Panc1 (cell line): Measurements from ENCODE around the gene UNC5B. TPM values are rescaled to one million over a fixed set of nuclear protein-coding genes. Genes with fewer than 3 reads are reported as not detected.

Experiments used
- ATAC-seq: fragments of 200-7000 bp; cut with Tn5 transposase; 2 replicates; pipeline ENCODE4 v1.9.1; 2020; ENCODE audit warnings: mild to moderate bottlenecking, moderate library complexity
- Bru-seq: library from RNA; stranded (reverse); fragments of 400-500 nt; gene quantifications from one replicate; lab custom pipeline; 2021; lab: Mats Ljungman, UMichigan
- BruChase-seq, 2 experiments: library from RNA; stranded (reverse); fragments of 400-500 nt; gene quantifications; one replicate each; lab custom pipeline; 2021; lab: Mats Ljungman, UMichigan
- BruUV-seq: library from RNA; stranded (reverse); fragments of 400-500 nt; replicated peaks from 2 replicates; lab custom pipeline; 2021; lab: Mats Ljungman, UMichigan
- CTCF ChIA-PET: fragments of 300-600 bp; sonication (Branson Sonifier 250); formaldehyde crosslinking; loops from one replicate; lab custom pipeline; 2022; ENCODE audit warnings: antibody characterized with exemption; lab: Charles Lee
- POLR2A ChIA-PET: fragments of 300-600 bp; sonication (Branson Sonifier 250); formaldehyde crosslinking; loops from one replicate; lab custom pipeline; 2022; ENCODE audit warnings: antibody characterized with exemption; lab: Charles Lee
- DNase-seq: peaks from one replicate; pipeline ENCODE4 v3.0.0-alpha.2; 2010; ENCODE audit warnings: low read depth, low spot score
- H3K27ac ChIP-seq: 2 replicates; pipeline ENCODE4 v1.5.1; 2011; ENCODE audit warnings: mild to moderate bottlenecking, low read length, inconsistent platforms
- H3K27me3 ChIP-seq: fragments of 200-500 bp; sonication (Bioruptor generic); 2 replicates; pipeline ENCODE4 v1.6.0; 2014; ENCODE audit warnings: low read length, inconsistent platforms; ENCODE audit not compliant: control insufficient read depth, insufficient read depth
- H3K36me3 ChIP-seq: fragments of 200-500 bp; sonication (Bioruptor generic); 2 replicates; pipeline ENCODE4 v1.5.1; 2014; ENCODE audit warnings: inconsistent platforms, mild to moderate bottlenecking, low read length, moderate library complexity; ENCODE audit not compliant: control insufficient read depth, insufficient read depth
- H3K4me1 ChIP-seq: 2 replicates; pipeline ENCODE4 v1.5.1; 2011; ENCODE audit warnings: inconsistent platforms, mild to moderate bottlenecking, low read length, moderate library complexity; ENCODE audit not compliant: control insufficient read depth, insufficient read depth
- H3K4me3 ChIP-seq, 2 experiments: 2 replicates each; pipeline ENCODE4 v1.5.1; 2011 to 2012; ENCODE audit warnings: low read depth in 2 of 2, low read length in 2 of 2, mild to moderate bottlenecking in 2 of 2, inconsistent platforms in 1 of 2, moderate library complexity in 1 of 2
- H3K9me3 ChIP-seq: fragments of 200-500 bp; sonication (Bioruptor generic); 2 replicates; pipeline ENCODE4 v1.5.1; 2014; ENCODE audit warnings: low read depth, mild to moderate bottlenecking, inconsistent platforms, low read length, moderate library complexity; ENCODE audit not compliant: control insufficient read depth, insufficient read depth
- CTCF ChIP-seq: fragments of 450-650 bp; IDR thresholded peaks from 2 replicates; pipeline ENCODE4 v1.5.1; 2017; ENCODE audit warnings: mild to moderate bottlenecking
- POLR2AphosphoS5 ChIP-seq: IDR thresholded peaks from 2 replicates; pipeline ENCODE4 v1.6.1; 2012; ENCODE audit warnings: mild to moderate bottlenecking, low read depth, low read length, moderate library complexity
- REST ChIP-seq, 2 experiments: IDR thresholded peaks; 2 replicates each; pipeline ENCODE4 v1.6.1; 2011 to 2012; ENCODE audit warnings: low read depth in 2 of 2, control low read depth in 1 of 2, low read length in 1 of 2, mild to moderate bottlenecking in 1 of 2, moderate library complexity in 1 of 2; ENCODE audit not compliant: insufficient read depth in 1 of 2
- SIN3A ChIP-seq: IDR thresholded peaks from 2 replicates; pipeline ENCODE4 v1.6.1; 2012; ENCODE audit warnings: low read depth, mild to moderate bottlenecking, low read length, moderate library complexity, borderline replicate concordance; ENCODE audit not compliant: insufficient read depth
- TCF7L2 ChIP-seq: IDR thresholded peaks from 2 replicates; pipeline ENCODE4 v1.6.1; 2011; ENCODE audit warnings: mild to moderate bottlenecking, low read depth, low read length, inconsistent platforms
- in situ Hi-C: cut with HindIII; loops from 2 replicates; pipeline ENCODE4 v1.10.0; 2016; ENCODE audit warnings: low sequenced_read_pairs, low pct_unique_long_range_greater_than_20kb
- intact Hi-C: fragments of 100-400 bp; cut with micrococcal nuclease; formaldehyde crosslinking; loops from one replicate; pipeline ENCODE4 v1.10.0; 2022; ENCODE audit not compliant: unreplicated experiment
- long read RNA-seq: library from polyadenylated mRNA; unstranded; transcript quantifications from one replicate; pipeline ENCODE4 v2.0.0, GENCODE V29; 2021; ENCODE audit not compliant: unreplicated experiment
- polyA plus RNA-seq: library from polyadenylated mRNA; unstranded; fragments of >200 nt; gene quantifications from one replicate; pipeline ENCODE4 v1.2.1, GENCODE V29; 2012; ENCODE audit warnings: missing spikeins; ENCODE audit not compliant: insufficient read length
- total RNA-seq: library from RNA; stranded (reverse); gene quantifications from one replicate; pipeline ENCODE4 v1.2.1, GENCODE V29; 2021; ENCODE audit not compliant: unreplicated experiment

The UNC5B gene
- total RNA-seq (1.1 TPM), Bru-seq, nascent RNA (percentile 27 among the genes with signal in this experiment), BruChase-seq, experiment 1, labeled RNA remaining after a 2-hour chase (percentile 24 among the genes with signal in this experiment), BruChase-seq, experiment 2, labeled RNA remaining after a 6-hour chase (percentile 26 among the genes with signal in this experiment)
- 0.68 TPM for polyA plus RNA-seq
- long read RNA-seq, partial matches to known transcripts, result 0 of 2 reads
- long read RNA-seq, other reads (novel, unspliced or antisense), result 2 of 2 reads

- Histone ChIP-seq H3K27ac (no peak within 1 kb of the TSS), H3K4me3 (peak within 1 kb of the TSS; percentile 51 to 54), H3K27me3 (peaks cover 41% of the 10 kb centered on the region), H3K9me3 (no peaks in the 10 kb centered on the region), H3K36me3 (peaks cover 4% of the 10 kb centered on the region; the same call in 1 of the 2 replicates), H3K4me1 (peaks cover 19% of the 10 kb centered on the region)
- intact Hi-C loops (no loop called here), in situ Hi-C loops (no loop called here)
- ChIA-PET POLR2A (no interaction called here), CTCF (interaction anchor here (0.7 to 1.1 kb wide), 2 partner anchors 308 to 310 kb away, joined by 3 read pairs; no protein-coding TSS in a partner anchor)
- no TSS peak for BruUV-seq
- TF ChIP-seq CTCF (peak; percentile 74), POLR2AphosphoS5 (no peak)
- ATAC-seq (peak; percentile 82), DNase-seq (no peak)
These were observed at the start of gene UNC5B for GRCh38 chr10:71212318-71213126. TSS of gene UNC5B (plus strand) at chr10:71212570. CDS start at chr10:71212986, 416 bp downstream.

- Histone ChIP-seq H3K36me3 (no peaks in the 10 kb centered on the region), H3K4me1 (no peaks in the 10 kb centered on the region), H3K4me3 (no peak overlapping the region), H3K9me3 (no peaks in the 10 kb centered on the region), H3K27ac (no peak overlapping the region), H3K27me3 (peaks cover 47% of the 10 kb centered on the region)
- intact Hi-C loops, result no loop called here
- in situ Hi-C loops, result no loop called here
- TF ChIP-seq REST (IDR thresholded peaks at IDR 0.05; ENCODE audit: insufficient read depth in 1 of 2, low read depth in 2 of 2, low read length in 1 of 2) (no peak), SIN3A (no peak), TCF7L2 (no peak), CTCF (no peak), POLR2AphosphoS5 (no peak)
- ATAC-seq (no peak), DNase-seq (no peak)
- ChIA-PET POLR2A (no interaction called here), CTCF (no interaction called here)
- no TSS peak for BruUV-seq
These were observed 38.9 kb upstream of the UNC5B start for GRCh38 chr10:71173466-71173865.
